H9 (cell line): ENCODE data around the gene HUNK. TPM values are rescaled to one million over a fixed set of nuclear protein-coding genes. Genes with fewer than 3 reads are reported as not detected.

Experiments used
- DNase-seq: peaks from one replicate; pipeline ENCODE4 v3.0.0-alpha.2; 2017
- H2AFZ ChIP-seq: one replicate; pipeline ENCODE4 v1.6.1; 2013; ENCODE audit warnings: mild to moderate bottlenecking, low read length, control low read depth, moderate library complexity
- H2AK5ac ChIP-seq: 2 replicates; pipeline ENCODE4 v1.6.1; 2013; ENCODE audit warnings: low read length, control low read depth, mixed read lengths; ENCODE audit not compliant: insufficient read length
- H2BK120ac ChIP-seq: one replicate; pipeline ENCODE4 v1.6.1; 2013; ENCODE audit warnings: low read depth, mild to moderate bottlenecking, low read length, control low read depth, inconsistent platforms; ENCODE audit not compliant: poor library complexity, severe bottlenecking
- H2BK12ac ChIP-seq: 2 replicates; pipeline ENCODE4 v1.6.1; 2013; ENCODE audit warnings: low read length, control low read depth, mixed read lengths, low read depth; ENCODE audit not compliant: insufficient read length
- H2BK15ac ChIP-seq: 2 replicates; pipeline ENCODE4 v1.6.1; 2013; ENCODE audit warnings: low read depth, low read length, control low read depth
- H2BK20ac ChIP-seq: one replicate; pipeline ENCODE4 v1.6.1; 2013; ENCODE audit warnings: low read depth, mild to moderate bottlenecking, low read length, control low read depth, inconsistent platforms; ENCODE audit not compliant: poor library complexity, severe bottlenecking
- H2BK5ac ChIP-seq: 2 replicates; pipeline ENCODE4 v1.6.1; 2013; ENCODE audit warnings: low read length, control low read depth, mixed read lengths; ENCODE audit not compliant: insufficient read length
- H3K14ac ChIP-seq: 2 replicates; pipeline ENCODE4 v1.6.1; 2013; ENCODE audit warnings: low read length, control low read depth; ENCODE audit not compliant: insufficient read depth
- H3K18ac ChIP-seq: 2 replicates; pipeline ENCODE4 v1.6.1; 2013; ENCODE audit warnings: low read depth, mild to moderate bottlenecking, mixed read lengths, low read length, control low read depth; ENCODE audit not compliant: insufficient read length
- H3K23ac ChIP-seq: 2 replicates; pipeline ENCODE4 v1.6.1; 2013; ENCODE audit warnings: low read length, control low read depth, mixed read lengths, low read depth; ENCODE audit not compliant: insufficient read length
- H3K23me2 ChIP-seq: 2 replicates; pipeline ENCODE4 v1.6.1; 2013; ENCODE audit warnings: low read depth, mild to moderate bottlenecking, mixed read lengths, low read length, control low read depth; ENCODE audit not compliant: insufficient read length, poor library complexity, severe bottlenecking
- H3K27ac ChIP-seq: 2 replicates; pipeline ENCODE4 v1.5.1; 2013; ENCODE audit warnings: low read length, control low read depth, mixed read lengths, low read depth; ENCODE audit not compliant: insufficient read length
- H3K27me3 ChIP-seq: 2 replicates; pipeline ENCODE4 v1.6.1; 2013; ENCODE audit warnings: low read length, control low read depth, inconsistent platforms; ENCODE audit not compliant: insufficient read depth
- H3K4ac ChIP-seq: 2 replicates; pipeline ENCODE4 v1.6.1; 2013; ENCODE audit warnings: low read depth, mild to moderate bottlenecking, control low read depth, inconsistent platforms, low read length, moderate library complexity
- H3K4me1 ChIP-seq: 2 replicates; pipeline ENCODE4 v1.6.1; 2013; ENCODE audit warnings: low read length, control low read depth, inconsistent platforms; ENCODE audit not compliant: insufficient read depth
- H3K4me2 ChIP-seq: 2 replicates; pipeline ENCODE4 v1.6.1; 2013; ENCODE audit warnings: low read length, control low read depth, mixed read lengths; ENCODE audit not compliant: insufficient read length, insufficient read depth
- H3K56ac ChIP-seq: 2 replicates; pipeline ENCODE4 v1.6.1; 2013; ENCODE audit warnings: low read depth, mild to moderate bottlenecking, mixed read lengths, low read length, control low read depth; ENCODE audit not compliant: insufficient read length
- H3K79me1 ChIP-seq: 2 replicates; pipeline ENCODE4 v1.6.1; 2013; ENCODE audit warnings: low read depth, mild to moderate bottlenecking, moderate library complexity, low read length, control low read depth, inconsistent platforms; ENCODE audit not compliant: insufficient read depth, poor library complexity, severe bottlenecking
- H3K79me2 ChIP-seq: 2 replicates; pipeline ENCODE4 v1.6.1; 2013; ENCODE audit warnings: low read length, control low read depth, inconsistent platforms; ENCODE audit not compliant: insufficient read depth
- H3K9ac ChIP-seq: 2 replicates; pipeline ENCODE4 v1.6.1; 2013; ENCODE audit warnings: low read length, control low read depth, mixed read lengths; ENCODE audit not compliant: insufficient read length; ENCODE audit errors: extremely low read depth
- H3K9me3 ChIP-seq: one replicate; pipeline ENCODE4 v1.6.1; 2013; ENCODE audit warnings: low read depth, low read length, inconsistent platforms; ENCODE audit not compliant: control insufficient read depth
- H3T11ph ChIP-seq: one replicate; pipeline ENCODE4 v1.6.1; 2013; ENCODE audit warnings: mild to moderate bottlenecking, low read length, control low read depth, inconsistent platforms
- H4K20me1 ChIP-seq: one replicate; pipeline ENCODE4 v1.6.1; 2013; ENCODE audit not compliant: control insufficient read depth, insufficient read length, insufficient read depth
- H4K5ac ChIP-seq: 2 replicates; pipeline ENCODE4 v1.6.1; 2013; ENCODE audit warnings: low read depth, mild to moderate bottlenecking, mixed read lengths, low read length, control low read depth; ENCODE audit not compliant: insufficient read length
- H4K8ac ChIP-seq: replicated peaks from 2 replicates; pipeline ENCODE4 v1.6.1; 2013; ENCODE audit warnings: low read length, control low read depth, mixed read lengths, low read depth; ENCODE audit not compliant: insufficient read length
- H4K91ac ChIP-seq: 2 replicates; pipeline ENCODE4 v1.6.1; 2013; ENCODE audit warnings: low read depth, mild to moderate bottlenecking, moderate library complexity, mixed read lengths, low read length, control low read depth; ENCODE audit not compliant: insufficient read length
- H3K27ac Mint-ChIP-seq, 3 experiments: 2 replicates in 2 of 3; 3 replicates in 1 of 3; pipeline ENCODE4 v1.8.0; 2020 to 2021; ENCODE audit warnings: mixed read lengths in 3 of 3, mild to moderate bottlenecking in 1 of 3, moderate library complexity in 1 of 3
- H3K27me3 Mint-ChIP-seq: 2 replicates; pipeline ENCODE4 v1.8.0; 2021; ENCODE audit warnings: low read depth, mild to moderate bottlenecking, moderate library complexity, mixed read lengths
- H3K36me3 Mint-ChIP-seq, 3 experiments: 2 replicates in 2 of 3; 3 replicates in 1 of 3; pipeline ENCODE4 v1.8.0; 2020 to 2021; ENCODE audit warnings: low read depth in 3 of 3, mixed read lengths in 3 of 3; ENCODE audit not compliant: insufficient read depth in 1 of 3
- H3K4me1 Mint-ChIP-seq, 2 experiments: 2 replicates each; pipeline ENCODE4 v1.8.0; 2020; ENCODE audit warnings: mixed read lengths in 2 of 2
- H3K4me3 Mint-ChIP-seq, 2 experiments: 2 replicates in 1 of 2; 3 replicates in 1 of 2; pipeline ENCODE4 v1.8.0; 2020 to 2021; ENCODE audit warnings: mild to moderate bottlenecking in 2 of 2, mixed read lengths in 2 of 2, moderate library complexity in 1 of 2
- H3K9me3 Mint-ChIP-seq, 2 experiments: 2 replicates in 1 of 2; 3 replicates in 1 of 2; pipeline ENCODE4 v1.8.0; 2020; ENCODE audit warnings: mild to moderate bottlenecking in 2 of 2, mixed read lengths in 2 of 2, moderate library complexity in 1 of 2
- CTCF ChIP-seq: fragments of 200-600 bp; sonication (generic); conservative IDR thresholded peaks from 3 replicates; pipeline ENCODE4 v1.8.0; 2021; ENCODE audit warnings: antibody characterized with exemption, mild to moderate bottlenecking
- WGBS: extraction: QIAGEN DNeasy Blood & Tissue Kit; methylation state at CpG from one replicate; pipeline ENCODE4 v1.1.7; 2013; ENCODE audit warnings: missing lambda C conversion rate, low lambda C conversion rate, mixed read lengths; ENCODE audit not compliant: insufficient read length; ENCODE audit errors: extremely low coverage; 5-methylcytosine and 5-hydroxymethylcytosine counted together
- total RNA-seq: library from RNA; stranded (reverse); gene quantifications from 2 replicates; pipeline ENCODE4 v1.2.1, GENCODE V29; 2021

Gene HUNK
- total RNA-seq, 1 experiment from 2014 or later: 5.8 TPM

- no peaks in the 10 kb centered on the region for H3K4me1 Mint-ChIP-seq
- no CpG with 5 or more reads among the region's 5 CpGs for WGBS
- Histone ChIP-seq H4K20me1 (no peaks in the 10 kb centered on the region), H3K4me1 (no peaks in the 10 kb centered on the region), H3T11ph (no peak overlapping the region), H3K9me3 (no peaks in the 10 kb centered on the region), H3K4ac (no peak overlapping the region), H4K91ac (no peak overlapping the region), H3K9ac (no peak overlapping the region), H3K4me2 (no peak overlapping the region), H3K23ac (no peak overlapping the region), H3K27ac (no peak overlapping the region), H3K18ac (no peak overlapping the region), H4K5ac (no peak overlapping the region), H3K79me2 (no peaks in the 10 kb centered on the region), H2BK12ac (no peak overlapping the region), H3K23me2 (no peaks in the 10 kb centered on the region), H2AFZ (no peak overlapping the region), H2AK5ac (no peak overlapping the region), H2BK15ac (no peak overlapping the region), H2BK120ac (no peak overlapping the region), H3K79me1 (no peaks in the 10 kb centered on the region), H4K8ac (no peak overlapping the region), H2BK5ac (no peak overlapping the region), H2BK20ac (no peak overlapping the region), H3K56ac (no peak overlapping the region), H3K14ac (no peak overlapping the region), H3K27me3 (no peaks in the 10 kb centered on the region)
- H3K36me3 Mint-ChIP-seq: peaks cover 0 to 6% (median 2%) of the 10 kb centered on the region in 3 experiments; a peak in 2 of 7 replicates
- TF ChIP-seq CTCF: no peak
- H3K27me3 Mint-ChIP-seq: 0 out of 2 replicates have a peak, but pooled peaks cover 2% of the 10 kb centered on the region
- H3K9me3 Mint-ChIP-seq: peaks cover 5 to 9% of the 10 kb centered on the region in 2 experiments
- no peak overlapping the region for H3K27ac Mint-ChIP-seq
- DNase-seq: no peak
- H3K4me3 Mint-ChIP-seq: no peak overlapping the region
These were observed 42.9 kb upstream of the HUNK start for GRCh38 chr21:31829736-31830472.
